A673 (cell line): Measurements from ENCODE around the gene CHRM3. TPM values are rescaled to one million over a fixed set of nuclear protein-coding genes. Genes with fewer than 3 reads are reported as not detected.

Experiments
- BruUV-seq: library from RNA; stranded (reverse); fragments of 400-500 nt; replicated peaks from 2 replicates; lab custom pipeline; 2021; lab: Mats Ljungman, UMichigan
- CTCF ChIA-PET: fragments of 300-600 bp; sonication (Branson Sonifier 250); formaldehyde crosslinking; loops from one replicate; lab custom pipeline; 2022; ENCODE audit warnings: antibody characterized with exemption; lab: Charles Lee
- POLR2A ChIA-PET: fragments of 300-600 bp; sonication (Branson Sonifier 250); formaldehyde crosslinking; loops from one replicate; lab custom pipeline; 2022; ENCODE audit warnings: antibody characterized with exemption; ENCODE audit not compliant: low non-redundant PET; lab: Charles Lee
- DNase-seq: peaks from one replicate; pipeline ENCODE4 v3.0.0-alpha.2; 2015; ENCODE audit warnings: low spot score
- H3K27ac ChIP-seq: fragments of 200-600 bp; sonication (generic); 2 replicates; pipeline ENCODE4 v1.5.1; 2016; ENCODE audit warnings: mixed run types, low read depth, mild to moderate bottlenecking, mixed read lengths, antibody characterized with exemption, low read length; ENCODE audit not compliant: poor library complexity, severe bottlenecking
- H3K27me3 ChIP-seq: fragments of 200-600 bp; sonication (generic); replicated peaks from 2 replicates; pipeline ENCODE4 v1.6.1; 2017; ENCODE audit warnings: mixed run types, low read depth, mild to moderate bottlenecking, mixed read lengths, antibody characterized with exemption, low read length; ENCODE audit not compliant: insufficient read depth, poor library complexity
- H3K36me3 ChIP-seq: fragments of 200-600 bp; sonication (generic); 2 replicates; pipeline ENCODE4 v1.6.1; 2016; ENCODE audit warnings: mixed run types, mild to moderate bottlenecking, mixed read lengths, antibody characterized with exemption, low read length; ENCODE audit not compliant: insufficient read depth, poor library complexity, severe bottlenecking
- H3K4me1 ChIP-seq: fragments of 200-600 bp; sonication (generic); 2 replicates; pipeline ENCODE4 v1.6.1; 2017; ENCODE audit warnings: mixed run types, mild to moderate bottlenecking, mixed read lengths, antibody characterized with exemption, low read length; ENCODE audit not compliant: insufficient read depth, poor library complexity, severe bottlenecking
- H3K4me3 ChIP-seq: fragments of 200-600 bp; sonication (generic); 2 replicates; pipeline ENCODE4 v1.5.1; 2016; ENCODE audit warnings: low read depth, mixed run types, mild to moderate bottlenecking, mixed read lengths, low read length; ENCODE audit not compliant: poor library complexity, severe bottlenecking
- H3K9me3 ChIP-seq: fragments of 200-600 bp; sonication (generic); 2 replicates; pipeline ENCODE4 v1.6.1; 2016; ENCODE audit warnings: mixed run types, low read depth, mild to moderate bottlenecking, mixed read lengths, antibody characterized with exemption, low read length; ENCODE audit not compliant: poor library complexity, severe bottlenecking
- EZH2 ChIP-seq: fragments of 200-600 bp; sonication (generic); IDR thresholded peaks from 2 replicates; pipeline ENCODE4 v1.6.1; 2017; ENCODE audit warnings: borderline replicate concordance, low read depth, mild to moderate bottlenecking, mixed read lengths, antibody characterized with exemption, low read length; ENCODE audit not compliant: poor library complexity, severe bottlenecking
- intact Hi-C: fragments of 100-400 bp; cut with micrococcal nuclease; formaldehyde crosslinking; loops from one replicate; pipeline ENCODE4 v1.10.0; 2022; ENCODE audit not compliant: unreplicated experiment
- total RNA-seq: library from RNA; stranded (reverse); gene quantifications from 2 replicates; pipeline ENCODE4 v1.2.3, GENCODE V29; 2021
- TF ChIP-seq, protein P1 (sequence below): fragments of 300-800, 200-600 bp; sonication (generic); conservative IDR thresholded peaks from 2 replicates; pipeline ENCODE4 v1.5.1; 2017; ENCODE audit warnings: low read depth, mild to moderate bottlenecking, antibody characterized with exemption, low read length, moderate library complexity, mixed read lengths

Gene CHRM3
- total RNA-seq, 1 experiment from 2014 or later: not detected

DNA sequence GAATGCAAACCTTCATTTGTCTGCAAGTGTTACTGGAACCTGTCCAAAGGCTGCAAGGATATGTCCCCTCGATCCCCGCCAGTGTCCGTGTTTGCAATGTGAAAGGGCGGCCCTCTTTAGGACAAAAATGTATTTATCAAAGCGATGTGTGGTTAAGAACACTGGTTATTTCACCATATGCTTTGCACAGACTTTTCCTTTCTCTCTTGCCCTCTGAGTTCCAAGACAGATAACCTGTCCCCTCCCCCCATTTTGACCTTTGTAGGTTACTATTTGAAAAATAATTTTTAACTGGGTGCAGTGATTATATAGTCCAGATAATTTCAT lies 1.8 kb downstream of the CHRM3 start:
- H3K4me1 ChIP-seq: no peaks in the 10 kb centered on the region
- no peak for DNase-seq
- H3K27ac ChIP-seq: no peak overlapping the region
- ChIA-PET POLR2A (no interaction called here), CTCF (no interaction called here)
- BruUV-seq: no TSS peak
- intact Hi-C loops: no loop called here
- no peaks in the 10 kb centered on the region for H3K36me3 ChIP-seq
- peaks cover 42% of the 10 kb centered on the region for H3K27me3 ChIP-seq
- no peak overlapping the region for H3K4me3 ChIP-seq
- TF ChIP-seq, protein P1, sequence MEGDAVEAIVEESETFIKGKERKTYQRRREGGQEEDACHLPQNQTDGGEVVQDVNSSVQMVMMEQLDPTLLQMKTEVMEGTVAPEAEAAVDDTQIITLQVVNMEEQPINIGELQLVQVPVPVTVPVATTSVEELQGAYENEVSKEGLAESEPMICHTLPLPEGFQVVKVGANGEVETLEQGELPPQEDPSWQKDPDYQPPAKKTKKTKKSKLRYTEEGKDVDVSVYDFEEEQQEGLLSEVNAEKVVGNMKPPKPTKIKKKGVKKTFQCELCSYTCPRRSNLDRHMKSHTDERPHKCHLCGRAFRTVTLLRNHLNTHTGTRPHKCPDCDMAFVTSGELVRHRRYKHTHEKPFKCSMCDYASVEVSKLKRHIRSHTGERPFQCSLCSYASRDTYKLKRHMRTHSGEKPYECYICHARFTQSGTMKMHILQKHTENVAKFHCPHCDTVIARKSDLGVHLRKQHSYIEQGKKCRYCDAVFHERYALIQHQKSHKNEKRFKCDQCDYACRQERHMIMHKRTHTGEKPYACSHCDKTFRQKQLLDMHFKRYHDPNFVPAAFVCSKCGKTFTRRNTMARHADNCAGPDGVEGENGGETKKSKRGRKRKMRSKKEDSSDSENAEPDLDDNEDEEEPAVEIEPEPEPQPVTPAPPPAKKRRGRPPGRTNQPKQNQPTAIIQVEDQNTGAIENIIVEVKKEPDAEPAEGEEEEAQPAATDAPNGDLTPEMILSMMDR: no peak
- TF ChIP-seq EZH2: no peak
- no peaks in the 10 kb centered on the region for H3K9me3 ChIP-seq

DNA sequence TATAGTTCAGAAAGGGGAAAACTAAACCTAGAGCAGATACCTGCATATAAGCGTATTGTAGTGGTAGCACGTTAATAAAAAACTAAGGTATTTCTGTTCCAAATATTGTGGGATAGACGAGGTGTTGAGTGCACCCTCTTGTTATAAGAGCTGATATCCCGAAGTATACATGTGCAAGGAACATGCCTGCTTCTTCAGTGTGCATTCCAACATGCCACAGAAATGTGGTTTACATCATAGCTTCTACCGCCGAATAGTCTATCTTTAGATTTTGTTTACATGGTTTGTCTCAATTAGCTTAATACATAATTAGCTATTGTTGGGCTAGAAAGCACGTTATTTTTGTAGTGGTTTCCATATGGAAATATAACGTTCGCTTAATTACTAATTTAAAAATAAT lies 2.2 kb downstream of the CHRM3 start:
- Histone ChIP-seq H3K4me3 (no peak overlapping the region), H3K4me1 (no peaks in the 10 kb centered on the region), H3K27me3 (peaks cover 42% of the 10 kb centered on the region), H3K27ac (no peak overlapping the region), H3K36me3 (no peaks in the 10 kb centered on the region), H3K9me3 (no peaks in the 10 kb centered on the region)
- POLR2A ChIA-PET: no interaction called here
- CTCF ChIA-PET: no interaction called here
- BruUV-seq: no TSS peak
- no peak for DNase-seq
- TF ChIP-seq, protein P1: no peak
- TF ChIP-seq EZH2: no peak
- intact Hi-C loops: no loop called here

DNA sequence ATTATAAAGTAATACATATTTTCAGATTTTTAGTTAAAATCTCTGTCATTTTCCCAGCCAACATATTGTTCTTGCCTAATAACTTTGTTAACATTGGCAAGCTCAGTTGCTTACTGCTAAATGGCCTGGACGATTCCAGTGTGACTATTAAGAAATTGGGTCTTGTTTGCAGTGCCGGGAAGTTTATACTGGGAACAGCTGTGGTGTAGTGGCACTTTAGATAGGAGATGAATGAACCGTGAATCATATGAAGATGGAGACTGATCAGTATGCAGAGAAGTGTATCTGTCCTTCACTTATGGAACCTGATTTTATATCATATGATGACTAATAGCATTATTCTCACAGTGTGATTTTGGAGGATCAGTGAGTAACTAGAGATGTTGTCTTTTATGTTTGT lies 3.3 kb downstream of the CHRM3 start:
- intact Hi-C loops: no loop called here
- Histone ChIP-seq H3K27me3 (peaks cover 39% of the 10 kb centered on the region), H3K4me3 (no peak overlapping the region), H3K9me3 (no peaks in the 10 kb centered on the region), H3K36me3 (no peaks in the 10 kb centered on the region), H3K27ac (no peak overlapping the region), H3K4me1 (no peaks in the 10 kb centered on the region)
- ChIA-PET CTCF (no interaction called here), POLR2A (no interaction called here)
- no peak for DNase-seq
- TF ChIP-seq, protein P1: no peak
- no peak for TF ChIP-seq EZH2
- no TSS peak for BruUV-seq
